NCI-H1436 treated with DMSO at 0.1 percent for 48 hours (cell line): ENCODE data around the gene SLC16A6.
"Not testable (repeated sequence)": the region's sequence is repeated elsewhere in the genome, so short reads cannot be mapped to it uniquely, and the experiment has no call there.

Source experiments
- DNase-seq: peaks from one replicate; lab custom pipeline; 2025; lab: John Stamatoyannopoulos, UW

The SLC16A6 gene

DNA sequence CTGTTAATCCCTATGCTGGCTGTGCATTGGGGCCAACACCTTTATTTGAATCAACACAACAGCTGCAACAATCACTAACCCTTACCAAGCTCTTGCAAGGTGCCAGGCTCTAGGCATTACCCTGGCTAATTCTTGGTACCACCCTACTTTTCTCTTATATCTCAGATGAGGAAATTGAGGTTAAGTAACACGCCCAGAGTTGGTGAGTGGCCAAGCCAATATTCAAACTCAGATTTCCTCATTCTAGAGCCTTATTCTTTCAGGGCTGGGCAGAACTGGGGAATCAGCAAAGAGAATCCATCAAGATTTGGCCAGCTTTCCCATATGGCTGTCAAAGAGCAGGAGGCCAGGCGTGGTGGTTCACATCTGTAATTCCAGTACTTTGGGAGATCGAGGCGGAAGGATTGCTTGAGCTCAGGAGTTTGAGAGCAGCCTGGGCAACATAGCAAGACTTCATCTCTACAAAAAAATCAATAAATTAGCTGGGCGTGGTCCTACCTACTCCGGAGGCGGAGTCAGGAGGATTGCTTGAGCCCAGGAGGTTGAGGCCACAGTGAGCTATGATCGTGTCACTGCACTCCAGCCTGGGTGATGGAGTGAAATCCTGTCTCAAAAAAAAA, 24.1 kb upstream of the SLC16A6 start:
- no peak for DNase-seq

DNA sequence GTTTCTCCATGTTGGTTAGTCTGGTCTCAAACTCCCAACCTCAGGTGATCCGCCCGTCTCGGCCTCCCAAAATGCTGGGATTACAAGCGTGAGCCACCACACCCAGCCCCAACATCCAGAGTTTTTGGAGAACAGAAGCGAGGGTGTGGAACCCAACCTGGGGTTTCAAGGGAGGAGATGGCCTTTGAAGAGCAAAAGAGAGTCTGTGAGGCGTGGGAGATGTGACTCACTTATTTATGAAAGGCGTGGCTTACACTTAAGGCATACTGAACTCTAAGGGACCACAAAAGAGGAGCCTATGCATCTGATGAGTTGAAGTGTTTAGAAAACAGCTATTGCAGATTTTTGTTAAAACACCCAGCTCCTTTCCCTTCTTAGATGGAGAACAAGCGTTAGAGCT, 19.2 kb upstream of the SLC16A6 start:
- DNase-seq: no peak

DNA sequence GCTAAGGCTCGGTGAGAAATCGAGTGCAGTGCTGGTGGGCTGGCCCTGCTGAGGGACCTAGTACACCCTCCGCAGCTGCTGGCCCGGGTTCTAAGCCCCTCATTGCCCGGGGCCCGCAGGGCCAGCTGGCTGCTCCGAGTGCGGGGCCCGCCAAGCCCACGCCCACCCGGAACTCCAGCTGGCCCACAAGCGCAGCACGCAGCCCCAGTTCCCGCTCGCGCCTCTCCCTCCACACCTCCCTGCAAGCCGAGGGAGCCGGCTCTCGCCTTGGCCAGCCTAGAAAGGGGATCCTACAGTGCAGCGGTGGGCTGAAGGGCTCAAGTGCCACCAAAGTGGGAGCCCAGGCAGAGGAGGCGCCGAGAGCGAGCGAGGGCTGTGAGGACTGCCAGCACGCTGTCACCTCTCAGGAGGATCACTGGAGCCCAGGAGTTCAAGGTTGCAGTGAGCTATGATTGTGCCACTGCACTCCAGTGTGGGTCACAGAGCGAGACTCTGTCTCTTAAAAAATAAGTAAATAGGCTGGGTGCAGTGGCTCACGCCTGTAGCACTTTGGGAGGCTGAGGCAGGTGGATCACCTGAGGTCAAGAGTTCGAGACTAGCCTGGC, 18.2 kb upstream of the SLC16A6 start:
- not testable (repeated sequence) for DNase-seq

DNA sequence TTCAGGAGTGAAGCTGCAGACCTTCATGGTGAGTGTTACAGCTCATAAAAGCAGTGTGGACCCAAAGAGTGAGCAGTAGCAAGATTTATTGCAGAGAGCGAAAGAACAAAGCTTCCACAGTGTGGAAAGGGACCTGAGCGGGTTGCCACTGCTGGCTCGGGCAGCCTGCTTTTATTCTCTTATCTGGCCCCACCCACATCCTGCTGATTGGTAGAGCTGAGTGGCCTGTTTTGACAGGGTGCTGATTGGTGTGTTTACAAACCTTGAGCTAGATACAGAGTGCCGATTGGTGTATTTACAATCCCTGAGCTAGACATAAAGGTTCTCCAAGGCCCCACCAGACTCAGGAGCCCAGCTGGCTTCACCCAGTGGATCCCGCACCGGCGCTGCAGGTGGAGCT, 17.6 kb upstream of the SLC16A6 start:
- not testable (repeated sequence) for DNase-seq

DNA sequence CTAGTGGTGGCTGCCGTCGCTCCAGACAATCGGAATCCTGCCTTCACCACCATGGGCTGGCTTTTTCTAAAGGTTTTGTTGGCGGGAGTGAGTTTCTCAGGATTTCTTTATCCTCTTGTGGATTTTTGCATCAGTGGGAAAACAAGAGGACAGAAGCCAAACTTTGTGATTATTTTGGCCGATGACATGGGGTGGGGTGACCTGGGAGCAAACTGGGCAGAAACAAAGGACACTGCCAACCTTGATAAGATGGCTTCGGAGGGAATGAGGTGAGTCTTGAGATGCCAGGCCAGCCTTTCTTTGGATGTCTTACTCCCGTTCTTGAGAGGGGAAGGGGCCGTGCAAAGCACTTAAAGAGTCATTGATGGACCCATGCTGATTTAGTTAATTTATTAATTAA, 16.5 kb upstream of the SLC16A6 start:
- no peak for DNase-seq

DNA sequence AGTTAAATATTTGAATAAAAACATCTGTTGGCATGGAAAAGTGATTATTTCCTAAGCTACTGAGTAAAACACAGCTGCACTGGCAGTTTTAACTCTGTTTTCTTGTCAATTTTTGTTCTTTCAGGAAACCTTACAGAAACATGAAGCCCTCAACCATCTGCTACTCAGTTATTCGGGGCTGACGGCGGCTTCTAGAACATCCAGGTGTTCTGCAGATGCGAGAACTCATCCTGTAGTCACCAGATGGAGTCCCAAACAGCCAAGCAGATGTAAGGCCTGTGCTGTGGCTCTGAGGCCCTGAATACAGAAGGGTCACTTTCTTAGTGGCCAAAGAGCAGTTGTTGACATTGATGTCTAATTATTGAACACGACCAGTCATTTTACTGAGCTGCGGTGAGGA, 15.9 kb upstream of the SLC16A6 start:
- DNase-seq: no peak

DNA sequence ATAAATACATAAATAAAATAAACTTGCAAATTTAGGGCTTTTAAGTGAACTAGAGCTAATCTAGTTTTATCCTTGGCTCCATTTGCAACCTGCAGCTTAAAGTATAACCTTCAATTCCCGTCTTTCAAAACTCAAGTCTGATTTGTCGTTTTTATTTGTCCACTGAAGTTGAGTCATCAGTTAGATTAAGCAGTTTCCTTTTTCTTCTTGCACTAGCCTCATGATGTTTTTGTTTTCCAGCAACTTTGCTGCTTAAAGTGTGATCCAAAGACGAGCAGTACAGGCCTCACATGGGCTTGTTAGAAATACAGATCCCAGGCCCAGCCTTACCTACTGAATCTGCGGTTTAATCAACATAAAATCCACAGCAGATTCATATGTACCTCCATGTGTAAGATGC, 14.2 kb upstream of the SLC16A6 start:
- DNase-seq: no peak

DNA sequence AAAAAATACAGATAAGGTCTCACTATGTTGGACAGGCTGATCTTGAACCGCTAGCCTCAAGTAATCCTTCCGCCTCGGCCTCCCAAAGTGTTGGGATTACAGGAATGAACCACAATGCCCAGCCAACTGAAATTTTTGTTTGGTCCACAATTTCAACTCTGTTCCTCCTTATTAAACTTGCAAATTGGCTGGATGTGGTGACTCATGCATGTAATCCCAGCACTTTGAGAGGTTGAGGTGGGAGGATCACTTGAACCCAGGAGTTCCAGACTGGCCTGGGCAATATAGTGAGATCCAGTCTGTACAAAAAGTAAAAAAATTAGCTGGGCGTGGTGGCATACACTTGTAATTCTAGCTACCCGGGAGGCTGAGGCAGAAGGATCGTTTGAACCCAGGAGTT, 13.8 kb upstream of the SLC16A6 start:
- no peak for DNase-seq

DNA sequence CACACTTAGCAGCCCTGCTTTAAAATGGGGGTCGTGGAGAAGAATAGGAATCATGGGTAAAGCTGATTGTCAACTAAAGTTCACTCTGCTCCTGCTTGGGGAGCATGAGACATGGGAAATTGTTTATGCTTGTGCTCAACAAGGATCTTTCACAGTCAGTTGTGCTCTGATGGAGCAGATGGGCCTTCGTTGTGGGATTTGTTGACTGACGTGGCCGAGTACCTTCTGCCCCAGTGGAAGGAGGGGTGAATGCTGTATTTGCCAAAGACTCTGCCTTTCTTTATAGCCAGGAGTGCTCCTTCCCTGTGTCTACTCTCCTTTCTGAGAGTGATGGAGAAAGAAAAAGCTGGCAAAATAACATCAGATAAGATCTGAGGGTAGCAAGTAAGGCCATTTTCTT, 11.7 kb upstream of the SLC16A6 start:
- no peak for DNase-seq

DNA sequence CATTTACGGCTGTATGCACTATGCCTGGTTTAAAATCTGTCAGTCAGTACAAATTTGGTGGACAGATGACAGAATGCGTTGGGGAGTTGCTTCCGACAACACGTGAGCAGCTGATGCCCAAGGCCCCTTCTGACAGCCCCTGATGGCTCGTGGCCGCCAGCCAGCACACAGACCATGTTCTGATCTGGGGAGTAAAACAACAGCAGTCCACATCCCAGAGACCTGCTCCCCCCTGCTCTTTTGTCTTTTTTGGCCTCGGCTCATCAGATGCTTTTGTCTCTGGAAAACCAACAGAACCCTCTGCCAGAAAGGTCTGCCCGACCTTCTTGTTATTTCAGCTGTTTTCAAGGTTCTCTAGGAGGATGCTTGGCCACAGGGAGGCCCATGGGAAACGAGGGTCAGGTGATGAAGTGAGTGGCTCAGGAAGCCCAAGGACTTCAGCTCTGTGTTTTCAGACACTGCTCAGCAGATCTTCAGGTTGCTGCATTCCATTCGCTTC, 11.2 kb upstream of the SLC16A6 start:
- DNase-seq: no peak

DNA sequence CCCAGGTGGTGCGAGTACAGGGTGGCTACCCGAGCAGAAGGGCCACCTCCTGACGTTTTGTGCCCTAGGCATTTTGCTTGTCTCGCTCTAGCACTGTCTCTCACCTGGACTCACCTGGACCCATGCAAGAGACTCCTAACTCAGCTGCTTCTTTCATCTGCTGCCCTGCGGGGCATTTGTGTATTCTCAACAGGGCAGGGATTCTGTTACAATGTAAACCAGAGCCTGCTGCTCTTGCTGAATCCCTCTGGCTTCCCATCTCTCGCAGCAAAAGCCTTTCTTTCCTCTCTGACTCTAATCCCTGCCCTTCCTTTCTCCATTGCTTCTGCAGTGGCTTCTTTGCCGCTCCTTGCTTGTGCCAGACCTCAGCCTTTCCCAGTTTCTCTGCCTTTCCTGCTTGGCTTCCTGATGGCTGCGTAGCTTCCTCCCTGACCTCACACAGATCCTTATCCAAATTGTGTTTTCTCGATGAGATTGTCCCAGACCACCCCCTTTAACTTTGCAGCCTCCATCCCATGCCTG, 10.6 kb upstream of the SLC16A6 start:
- no peak for DNase-seq

DNA sequence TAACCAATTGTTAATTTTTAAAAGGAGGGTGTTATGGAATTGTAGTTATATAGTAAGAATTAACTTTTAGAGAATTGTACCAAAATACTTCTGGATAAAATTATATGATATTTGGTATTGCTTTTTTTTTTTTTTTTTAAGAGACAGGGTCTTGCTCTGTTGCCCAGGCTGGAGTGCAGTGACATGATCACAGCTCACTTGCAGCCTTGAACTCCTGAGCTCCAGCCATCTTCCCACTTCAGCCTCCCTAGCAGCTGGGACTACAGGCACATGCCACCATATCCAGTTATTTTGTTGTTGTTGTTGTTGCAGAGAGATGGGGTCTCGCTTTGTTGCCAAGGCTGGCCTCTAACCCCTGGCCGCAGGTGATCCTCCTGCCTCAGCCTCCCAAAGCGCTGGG, 8.9 kb upstream of the SLC16A6 start:
- no peak for DNase-seq

DNA sequence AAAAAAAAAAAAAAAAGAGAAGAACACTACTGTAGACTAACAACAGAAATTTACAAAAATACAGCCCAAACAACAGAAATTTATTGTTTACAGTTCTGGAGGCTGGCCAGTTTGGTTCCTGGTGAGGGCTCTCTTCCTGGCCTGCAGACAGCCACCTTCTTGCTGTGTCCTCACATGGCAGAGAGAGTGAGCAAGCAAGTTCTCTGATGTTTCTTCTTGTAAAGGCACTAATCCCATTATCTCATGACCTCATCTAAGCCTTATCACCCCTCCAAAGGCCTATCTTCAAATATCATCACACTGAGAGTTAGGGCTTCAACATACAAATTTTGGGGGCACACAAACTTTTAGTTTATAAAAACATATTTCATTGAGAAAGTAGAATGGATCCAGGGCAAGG, 7.7 kb upstream of the SLC16A6 start:
- no peak for DNase-seq

DNA sequence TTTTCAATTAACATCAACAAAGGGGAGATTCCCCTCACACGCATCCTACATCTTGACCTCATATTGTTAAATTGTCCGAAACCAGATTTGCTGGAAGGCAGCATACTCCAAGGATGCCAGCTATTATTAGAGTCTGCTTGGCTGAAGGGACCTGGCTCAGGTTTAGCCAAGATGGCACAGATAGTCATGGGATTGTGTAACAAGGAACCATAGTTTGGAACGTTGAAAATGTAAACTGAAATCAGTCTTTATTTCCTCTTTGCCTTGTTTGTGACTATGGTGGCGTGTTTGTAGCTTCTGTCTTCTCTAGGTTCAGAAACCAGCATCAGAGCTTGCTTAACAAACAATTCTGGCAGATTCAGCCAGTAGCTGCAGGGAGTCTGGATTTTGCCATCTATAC, 6.3 kb upstream of the SLC16A6 start:
- no peak for DNase-seq

DNA sequence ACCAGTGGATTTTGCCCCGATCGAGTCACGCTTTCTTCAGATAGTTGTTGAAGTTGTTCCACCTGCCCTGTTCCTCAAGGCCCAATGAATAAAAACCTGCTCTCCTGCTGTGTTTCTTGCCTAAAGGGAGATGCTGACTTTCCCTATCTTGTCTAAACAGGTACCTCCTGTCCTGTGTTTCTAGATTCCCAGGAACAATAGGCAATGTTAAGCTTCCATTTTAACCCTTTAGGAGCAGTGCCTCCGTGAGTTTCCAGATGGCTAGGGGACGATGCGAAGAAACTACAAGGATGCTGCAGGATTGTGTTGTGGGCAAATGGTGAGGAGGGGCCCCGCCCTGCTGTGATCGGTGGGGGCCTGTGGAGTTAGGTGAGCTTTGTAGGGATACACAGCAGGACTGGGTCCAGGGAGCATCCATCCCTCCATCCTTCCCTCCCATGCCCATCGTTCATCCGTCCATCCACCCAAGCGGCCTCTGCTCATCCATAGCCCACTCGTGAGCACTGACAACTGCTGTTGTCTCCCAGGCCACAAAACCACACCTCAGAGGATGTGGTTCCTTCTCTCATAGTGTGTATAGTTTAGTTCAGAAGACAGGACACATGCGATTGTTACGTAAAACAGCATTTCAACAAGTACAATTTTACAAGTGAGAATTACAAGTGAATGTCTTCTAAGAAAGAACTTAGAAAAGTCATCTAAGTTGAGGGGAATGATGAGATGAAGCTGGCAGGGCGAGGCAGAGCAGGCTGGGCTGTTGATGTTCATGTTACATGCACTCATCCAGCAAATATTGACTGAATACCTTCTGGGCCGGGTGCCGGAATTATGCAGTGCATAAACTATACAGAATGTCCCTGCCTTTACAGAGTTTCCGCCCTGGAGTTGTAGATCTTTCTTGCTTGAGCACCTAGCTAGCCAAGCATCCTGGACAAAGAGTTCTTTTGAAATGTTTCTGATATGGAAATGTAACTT, 5.6 kb upstream of the SLC16A6 start:
- no peak for DNase-seq

DNA sequence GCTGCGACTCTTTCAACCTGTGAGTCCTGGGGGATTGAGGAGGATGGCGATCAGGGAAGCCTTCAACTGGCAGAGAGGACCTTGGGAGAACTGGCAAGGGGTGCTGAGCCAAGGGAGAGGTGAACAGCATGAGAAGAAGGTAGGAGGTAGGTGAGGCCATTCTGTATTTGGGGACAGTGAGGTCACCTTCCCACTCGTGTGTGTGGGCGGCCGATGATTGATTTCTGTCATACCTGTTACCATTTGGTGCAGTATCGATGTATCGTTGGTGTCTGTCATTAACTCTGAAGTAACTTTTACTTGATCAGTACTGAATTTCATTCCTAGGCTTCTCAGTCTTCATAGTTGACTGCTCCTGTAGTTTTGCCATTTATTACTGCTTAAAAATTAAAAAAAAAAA, 4.2 kb upstream of the SLC16A6 start:
- DNase-seq: no peak

DNA sequence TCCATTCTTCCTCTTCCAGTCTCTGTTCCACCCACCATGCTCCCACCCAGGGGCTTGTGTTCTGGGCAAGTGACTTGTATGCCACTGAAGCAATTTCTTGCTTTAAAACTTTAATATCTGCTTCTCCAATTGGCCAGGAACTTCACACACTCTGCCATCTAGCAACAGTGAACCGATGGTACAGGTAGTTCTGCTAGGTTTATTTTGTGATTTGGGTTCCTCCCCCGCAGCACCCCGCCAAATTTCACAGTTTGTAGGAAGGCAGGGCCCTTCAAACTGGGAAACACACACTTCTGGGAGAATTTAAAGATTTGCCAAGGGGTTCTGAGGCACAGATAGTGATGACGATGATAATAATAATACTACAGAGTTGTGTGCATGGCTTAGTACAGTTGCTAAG, 3.7 kb upstream of the SLC16A6 start:
- DNase-seq: no peak

DNA sequence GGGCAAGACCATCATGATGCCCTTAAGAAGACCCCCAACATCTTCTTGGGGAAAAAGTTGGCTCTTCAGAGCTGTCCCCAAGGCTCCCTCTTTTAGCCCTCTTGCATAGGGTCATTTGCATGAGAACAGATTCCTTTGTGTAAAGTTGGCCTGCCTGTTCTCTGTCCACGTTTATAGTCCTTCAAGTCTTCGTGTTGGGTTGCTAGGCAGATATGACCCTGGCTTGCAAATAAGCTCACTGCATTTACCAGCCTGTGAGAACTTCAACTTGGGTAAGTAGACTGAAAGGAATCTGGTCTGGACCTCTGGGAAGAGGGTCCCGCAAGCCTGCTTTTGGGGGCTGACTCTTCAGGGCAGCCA, 3.2 kb upstream of the SLC16A6 start:
- no peak for DNase-seq

DNA sequence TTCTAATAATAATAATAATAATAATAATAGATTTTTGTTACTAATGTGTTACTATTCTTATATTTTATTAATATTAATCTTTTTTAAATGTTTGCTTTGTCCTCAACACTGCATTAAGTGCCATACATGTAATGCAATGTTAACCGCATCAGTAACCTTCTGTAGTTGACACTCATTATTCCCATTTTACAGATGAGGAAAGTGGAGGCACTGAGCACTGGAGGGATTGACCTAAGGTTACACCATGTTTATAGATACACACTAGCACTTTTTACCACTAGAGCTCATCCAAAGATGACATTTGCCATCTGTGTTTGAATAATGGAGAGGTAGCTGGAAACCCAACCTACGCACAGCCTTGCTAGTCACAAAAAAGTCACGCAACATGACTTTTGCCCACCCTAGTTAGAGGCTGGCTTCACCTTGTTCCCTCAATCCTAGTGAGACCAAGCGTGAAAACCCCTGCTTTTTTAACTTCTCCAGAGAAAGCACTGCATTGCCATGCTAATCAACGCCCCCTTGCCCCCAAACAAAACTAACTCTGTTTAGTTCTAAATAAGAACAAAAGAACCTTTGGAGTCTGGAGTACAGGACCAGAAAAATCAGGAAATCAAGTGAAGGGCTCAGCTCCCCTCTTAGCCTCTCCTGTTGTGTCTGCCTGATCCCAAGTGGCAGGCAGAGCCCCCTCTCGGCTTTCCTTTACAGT, 2.7 kb upstream of the SLC16A6 start:
- DNase-seq: no peak

DNA sequence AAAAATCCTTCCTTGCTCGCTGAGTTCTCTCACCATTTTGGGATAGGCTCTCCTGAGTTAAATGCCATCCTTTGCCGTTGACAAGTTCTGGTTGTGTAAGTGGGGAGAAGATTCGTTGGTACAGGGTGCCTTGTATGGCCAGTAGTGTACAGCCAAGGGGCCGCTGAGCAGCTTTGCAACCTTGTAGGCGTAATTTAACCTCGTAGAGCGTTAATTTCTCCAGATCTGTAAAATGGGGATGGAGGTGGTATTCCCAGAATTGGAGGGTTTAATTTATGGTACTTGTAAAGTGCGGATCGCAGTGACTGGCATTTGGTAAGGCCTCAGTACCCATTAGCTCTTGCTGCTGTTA, 1.7 kb upstream of the SLC16A6 start:
- no peak for DNase-seq

DNA sequence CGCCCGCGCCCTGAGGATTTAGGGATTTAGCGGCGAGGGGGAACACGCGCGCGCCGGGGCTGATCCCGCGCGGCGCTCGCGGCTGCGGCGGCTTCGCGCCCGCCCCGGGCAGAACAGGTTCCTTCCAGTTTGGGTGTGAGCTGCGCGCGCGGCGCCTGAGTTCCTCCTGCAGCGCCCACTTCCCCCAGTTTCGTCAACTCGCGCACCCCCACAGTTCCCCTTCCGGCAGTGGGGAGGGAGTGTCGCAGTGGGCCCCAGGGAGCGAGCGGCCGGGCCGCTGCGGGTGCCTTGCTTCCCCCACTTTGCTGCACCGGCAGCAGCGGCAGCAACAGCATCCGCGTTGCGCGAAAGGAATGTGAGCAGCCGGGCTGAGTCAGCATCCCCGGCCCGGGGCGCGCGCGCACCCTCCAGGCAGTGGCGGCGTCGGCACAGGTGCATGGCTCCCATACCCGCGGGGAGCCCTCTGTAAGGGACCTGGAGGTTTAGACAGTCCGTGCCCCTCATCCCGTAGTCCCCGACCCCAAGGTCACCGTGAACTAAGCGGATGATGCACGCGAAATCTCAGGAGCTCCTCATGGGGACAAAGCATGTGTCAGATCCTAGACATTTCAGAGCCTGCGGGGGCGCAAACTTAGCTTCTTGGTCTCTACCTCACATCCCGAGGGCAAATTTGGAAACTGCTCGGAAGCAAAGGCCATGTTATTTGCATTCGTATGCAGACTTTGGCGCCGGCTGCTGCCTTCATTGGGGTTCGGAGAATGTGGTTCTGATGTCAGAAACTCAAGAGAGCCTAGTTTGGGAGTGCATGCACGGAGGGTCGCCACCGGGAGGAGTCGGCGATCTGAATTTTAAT, 1.1 kb upstream of the SLC16A6 start:
- DNase-seq: no peak
